Measurements from ENCODE around the gene GPC3. TPM values are rescaled to one million over a fixed set of nuclear protein-coding genes. Genes with fewer than 3 reads are reported as not detected.

GPC3 gene
- total RNA-seq, 1 donor from 2014 or later = 30.4 TPM

DNA sequence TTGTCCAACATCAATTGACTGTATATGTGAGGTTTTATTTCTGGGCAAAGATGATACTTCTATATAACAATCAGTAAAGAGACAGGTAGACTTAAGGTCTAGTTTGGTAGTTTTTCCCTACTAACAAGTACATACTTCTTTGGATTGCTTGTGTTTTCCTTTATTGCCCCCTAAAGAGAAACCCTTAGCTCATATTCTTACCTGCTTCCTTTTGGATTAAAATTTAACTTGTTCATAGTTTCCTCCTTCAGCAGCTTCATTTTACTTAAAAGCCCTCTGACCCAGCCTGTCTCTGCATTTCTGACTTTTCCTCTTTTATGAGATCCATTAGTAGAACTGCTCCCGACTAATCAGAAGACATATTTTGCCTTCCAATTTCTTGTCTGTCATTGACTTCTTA, 494.4 kb downstream of the GPC3 start:
- no peaks in the 10 kb centered on the region for H3K4me1 Mint-ChIP-seq
- no peak overlapping the region for H3K4me3 Mint-ChIP-seq
- no peak for DNase-seq (ENCODE audit: low read depth, low spot score)
- no peak overlapping the region for H3K27ac Mint-ChIP-seq (ENCODE audit: unreplicated experiment)
- no peaks in the 10 kb centered on the region for H3K36me3 Mint-ChIP-seq (ENCODE audit: low read depth)
- no peaks in the 10 kb centered on the region for H3K9me3 Mint-ChIP-seq
- H3K27me3 Mint-ChIP-seq (ENCODE audit: low read depth) = no peaks in the 10 kb centered on the region
- TF ChIP-seq, protein P1, sequence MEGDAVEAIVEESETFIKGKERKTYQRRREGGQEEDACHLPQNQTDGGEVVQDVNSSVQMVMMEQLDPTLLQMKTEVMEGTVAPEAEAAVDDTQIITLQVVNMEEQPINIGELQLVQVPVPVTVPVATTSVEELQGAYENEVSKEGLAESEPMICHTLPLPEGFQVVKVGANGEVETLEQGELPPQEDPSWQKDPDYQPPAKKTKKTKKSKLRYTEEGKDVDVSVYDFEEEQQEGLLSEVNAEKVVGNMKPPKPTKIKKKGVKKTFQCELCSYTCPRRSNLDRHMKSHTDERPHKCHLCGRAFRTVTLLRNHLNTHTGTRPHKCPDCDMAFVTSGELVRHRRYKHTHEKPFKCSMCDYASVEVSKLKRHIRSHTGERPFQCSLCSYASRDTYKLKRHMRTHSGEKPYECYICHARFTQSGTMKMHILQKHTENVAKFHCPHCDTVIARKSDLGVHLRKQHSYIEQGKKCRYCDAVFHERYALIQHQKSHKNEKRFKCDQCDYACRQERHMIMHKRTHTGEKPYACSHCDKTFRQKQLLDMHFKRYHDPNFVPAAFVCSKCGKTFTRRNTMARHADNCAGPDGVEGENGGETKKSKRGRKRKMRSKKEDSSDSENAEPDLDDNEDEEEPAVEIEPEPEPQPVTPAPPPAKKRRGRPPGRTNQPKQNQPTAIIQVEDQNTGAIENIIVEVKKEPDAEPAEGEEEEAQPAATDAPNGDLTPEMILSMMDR (conservative IDR thresholded peaks at IDR 0.05) = no peak
